ENCODE measurements around the gene IPCEF1. TPM values are rescaled to one million over a fixed set of nuclear protein-coding genes. Genes with fewer than 3 reads are reported as not detected.

The IPCEF1 gene
- total and polyA plus RNA-seq, 2 donors (not counting 3 experiments of a cell fraction or from before 2014, with no cell fraction given) = 0.01 to 0.51 TPM

DNA sequence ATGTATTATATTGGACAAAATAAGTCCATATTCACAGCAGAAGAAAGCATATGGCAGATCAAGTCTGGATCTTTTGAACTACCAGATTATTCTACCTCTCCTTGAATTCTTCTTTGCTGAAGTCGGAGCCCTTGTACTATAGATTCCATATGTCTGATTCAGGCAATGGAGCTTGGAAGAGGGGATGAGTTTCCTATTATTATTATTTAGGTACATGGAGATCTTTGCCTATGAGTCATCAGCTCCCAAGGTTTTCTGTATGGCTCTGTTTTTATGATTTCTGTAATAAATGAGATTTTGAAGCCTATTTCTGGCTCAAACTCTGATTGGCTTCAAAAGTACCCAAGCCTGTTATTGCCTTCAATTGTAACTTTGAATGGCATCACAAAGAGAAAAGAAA, 245.6 kb downstream of the IPCEF1 start:
- no TSS peak for BruUV-seq (replicated peaks)
- no peaks in the 10 kb centered on the region for H3K36me3 ChIP-seq (ENCODE audit: control insufficient read depth in 2 of 2, extremely low read depth in 1 of 2, insufficient read depth in 2 of 2, low read length in 2 of 2)
- no peak overlapping the region for H3K4me3 ChIP-seq (replicated peaks in 1 of 3; ENCODE audit: insufficient read depth in 1 of 3, low read depth in 1 of 3, low read length in 3 of 3)
- H3K9ac ChIP-seq (replicated peaks; ENCODE audit: extremely low read depth, insufficient read depth, low read length) = no peak overlapping the region
- H4K20me1 ChIP-seq (replicated peaks; ENCODE audit: control insufficient read depth, extremely low read depth, insufficient read depth, low read length) = no peaks in the 10 kb centered on the region
- no peak overlapping the region for H3K4me2 ChIP-seq (ENCODE audit: insufficient read depth, low read length)
- no peak overlapping the region for H2AFZ ChIP-seq (ENCODE audit: low read depth, low read length)
- no peak overlapping the region for H3K27ac ChIP-seq (ENCODE audit: insufficient read depth, low read depth, low read length)
- intact Hi-C loops (cut with micrococcal nuclease) = no loop called here
- dilution Hi-C loops (cut with MboI; ENCODE audit: extremely low pct_ligation_motif_present, low sequenced_read_pairs) = no loop called here
- CTCF ChIA-PET = no interaction called here
- FAIRE-seq (no peak), DNase-seq (ENCODE audit: low read depth, low spot score) (no peak)
- no peaks in the 10 kb centered on the region for H3K27me3 ChIP-seq (ENCODE audit: control insufficient read depth in 2 of 2, insufficient read depth in 2 of 2, low read length in 2 of 2)
- no peak for TF ChIP-seq POLR2AphosphoS5 (IDR thresholded peaks at IDR 0.05; ENCODE audit: insufficient read depth, low read depth, low read length)
- no peak for TF ChIP-seq MYC (IDR thresholded peaks at IDR 0.05; ENCODE audit: low read depth, low read length)
- TF ChIP-seq FOS (IDR thresholded peaks at IDR 0.05; ENCODE audit: borderline replicate concordance, insufficient read depth, low read length) = no peak
- no peak for TF ChIP-seq POLR2A (IDR thresholded peaks at IDR 0.05; ENCODE audit: low read depth, low read length)
- TF ChIP-seq MAX (IDR thresholded peaks at IDR 0.05; ENCODE audit: insufficient read depth, insufficient read length) = no peak
- TF ChIP-seq JUN (IDR thresholded peaks at IDR 0.05; ENCODE audit: borderline replicate concordance, insufficient read depth, insufficient read length, low read depth) = no peak
- TF ChIP-seq, protein P1, sequence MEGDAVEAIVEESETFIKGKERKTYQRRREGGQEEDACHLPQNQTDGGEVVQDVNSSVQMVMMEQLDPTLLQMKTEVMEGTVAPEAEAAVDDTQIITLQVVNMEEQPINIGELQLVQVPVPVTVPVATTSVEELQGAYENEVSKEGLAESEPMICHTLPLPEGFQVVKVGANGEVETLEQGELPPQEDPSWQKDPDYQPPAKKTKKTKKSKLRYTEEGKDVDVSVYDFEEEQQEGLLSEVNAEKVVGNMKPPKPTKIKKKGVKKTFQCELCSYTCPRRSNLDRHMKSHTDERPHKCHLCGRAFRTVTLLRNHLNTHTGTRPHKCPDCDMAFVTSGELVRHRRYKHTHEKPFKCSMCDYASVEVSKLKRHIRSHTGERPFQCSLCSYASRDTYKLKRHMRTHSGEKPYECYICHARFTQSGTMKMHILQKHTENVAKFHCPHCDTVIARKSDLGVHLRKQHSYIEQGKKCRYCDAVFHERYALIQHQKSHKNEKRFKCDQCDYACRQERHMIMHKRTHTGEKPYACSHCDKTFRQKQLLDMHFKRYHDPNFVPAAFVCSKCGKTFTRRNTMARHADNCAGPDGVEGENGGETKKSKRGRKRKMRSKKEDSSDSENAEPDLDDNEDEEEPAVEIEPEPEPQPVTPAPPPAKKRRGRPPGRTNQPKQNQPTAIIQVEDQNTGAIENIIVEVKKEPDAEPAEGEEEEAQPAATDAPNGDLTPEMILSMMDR (IDR thresholded peaks at IDR 0.05; ENCODE audit: extremely low read depth in 1 of 2, insufficient read depth in 1 of 2, low read depth in 1 of 2, low read length in 2 of 2) = no peak
- H3K4me1 ChIP-seq (ENCODE audit: control insufficient read depth, extremely low read depth, insufficient read depth, low read length) = no peaks in the 10 kb centered on the region
- H3K9me3 ChIP-seq (replicated peaks; ENCODE audit: control insufficient read depth, insufficient read depth, low read length) = no peaks in the 10 kb centered on the region
- H3K9me1 ChIP-seq (replicated peaks; ENCODE audit: control insufficient read depth, extremely low read depth, insufficient read depth, low read length) = no peaks in the 10 kb centered on the region
- H3K79me2 ChIP-seq (ENCODE audit: control insufficient read depth, insufficient read depth, low read length) = no peaks in the 10 kb centered on the region
- POLR2A ChIA-PET = no interaction called here
